Tibial artery (tissue), 4 donors: ENCODE data around the gene RASA2.

Source experiments
- DNase-seq, 2 donors: peaks; one replicate each; pipeline ENCODE4 v3.0.0-alpha.2; 2019
- H3K27ac ChIP-seq, 2 donors: fragments of 200-600 bp; sonication (generic) in 1 of 2; 1 replicate in 1 of 2; 2 replicates in 1 of 2; pipeline ENCODE4 v1.5.1; 2018 to 2019; ENCODE audit warnings: mild to moderate bottlenecking in 1 of 2
- H3K27me3 ChIP-seq, 2 donors: fragments of 200-600 bp; sonication (generic) in 1 of 2; one replicate each; pipeline versions ENCODE4 v1.5.1 to v1.6.0; 2016 to 2019
- H3K36me3 ChIP-seq, 3 donors: fragments of 200-600 bp; sonication (generic) in 2 of 3; one replicate each; pipeline ENCODE4 v1.5.1; 2016 to 2019; ENCODE audit warnings: mild to moderate bottlenecking in 2 of 3
- H3K4me1 ChIP-seq, 4 donors: fragments of 200-600 bp; sonication (generic) in 2 of 4; 1 replicate in 3 of 4; 2 replicates in 1 of 4; pipeline ENCODE4 v1.5.1; 2016 to 2019
- H3K4me3 ChIP-seq, 2 donors: fragments of 200-600 bp; sonication (generic) in 1 of 2; 1 replicate in 1 of 2; 2 replicates in 1 of 2; pipeline ENCODE4 v1.5.1; 2018 to 2019; ENCODE audit warnings: mild to moderate bottlenecking in 2 of 2
- H3K9me3 ChIP-seq, 3 donors: fragments of 200-600 bp; sonication (generic) in 1 of 3; one replicate each; pipeline ENCODE4 v1.5.1; 2016 to 2019
- CTCF ChIP-seq, 2 experiments: fragments of 200-600 bp in 1 of 2; fragments of 450-650 bp in 1 of 2; IDR thresholded peaks; one replicate each; pipeline ENCODE4 v1.5.1; 2017 to 2019; ENCODE audit warnings: antibody characterized with exemption in 2 of 2, mild to moderate bottlenecking in 1 of 2, moderate library complexity in 1 of 2
- intact Hi-C: fragments of 100-400 bp; cut with DNase I; formaldehyde crosslinking; loops from one replicate; pipeline ENCODE4 v1.15.0; 2023; ENCODE audit warnings: low total_unique reads

Gene RASA2

DNA sequence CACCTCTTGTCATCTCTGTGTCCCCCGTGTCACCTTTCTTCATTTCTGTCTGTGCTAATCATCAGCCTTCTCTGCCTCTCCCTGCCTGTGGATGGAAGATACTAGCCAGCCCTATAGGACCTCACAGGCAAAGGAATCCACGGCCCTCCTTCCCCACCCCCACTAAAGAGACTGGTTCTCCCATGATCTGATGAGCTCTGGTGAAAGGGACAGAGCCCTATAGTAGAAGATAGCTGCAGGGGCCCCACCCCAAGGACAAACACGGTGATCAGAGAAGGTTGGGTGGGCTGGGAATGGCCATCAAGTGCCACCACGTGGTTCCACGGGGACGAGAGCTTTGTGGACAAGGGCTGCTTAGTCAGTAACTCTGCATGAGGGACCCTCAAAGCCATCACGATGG lies 27.8 kb upstream of the RASA2 start:
- H3K4me1 ChIP-seq: peaks cover 0 to 9% (median 4%) of the 10 kb centered on the region in 4 donors
- intact Hi-C loops: loop anchor here (10.0 kb wide), 1 partner anchor 224 kb away; the partner anchor contains the start of gene PXYLP1
- H3K4me3 ChIP-seq: no peak overlapping the region
- no peak overlapping the region for H3K27ac ChIP-seq
- DNase-seq: no peak
- H3K9me3 ChIP-seq: no peaks in the 10 kb centered on the region
- TF ChIP-seq CTCF (IDR thresholded peaks at IDR 0.05): no peak
- H3K36me3 ChIP-seq: no peaks in the 10 kb centered on the region
- H3K27me3 ChIP-seq: no peaks in the 10 kb centered on the region

- Histone ChIP-seq H3K4me3 (no peak overlapping the region), H3K4me1 (peaks cover 0 to 3% (median 0%) of the 10 kb centered on the region in 4 donors), H3K27me3 (no peaks in the 10 kb centered on the region), H3K36me3 (no peaks in the 10 kb centered on the region), H3K27ac (no peak overlapping the region), H3K9me3 (no peaks in the 10 kb centered on the region)
- DNase-seq: peak; percentile 88 to 91
- TF ChIP-seq CTCF (IDR thresholded peaks at IDR 0.05): peak; percentile 86 to 91
- intact Hi-C loops: no loop called here
Observed at GRCh38 chr3:141460097-141460704, 26.6 kb upstream of the RASA2 start.

DNA sequence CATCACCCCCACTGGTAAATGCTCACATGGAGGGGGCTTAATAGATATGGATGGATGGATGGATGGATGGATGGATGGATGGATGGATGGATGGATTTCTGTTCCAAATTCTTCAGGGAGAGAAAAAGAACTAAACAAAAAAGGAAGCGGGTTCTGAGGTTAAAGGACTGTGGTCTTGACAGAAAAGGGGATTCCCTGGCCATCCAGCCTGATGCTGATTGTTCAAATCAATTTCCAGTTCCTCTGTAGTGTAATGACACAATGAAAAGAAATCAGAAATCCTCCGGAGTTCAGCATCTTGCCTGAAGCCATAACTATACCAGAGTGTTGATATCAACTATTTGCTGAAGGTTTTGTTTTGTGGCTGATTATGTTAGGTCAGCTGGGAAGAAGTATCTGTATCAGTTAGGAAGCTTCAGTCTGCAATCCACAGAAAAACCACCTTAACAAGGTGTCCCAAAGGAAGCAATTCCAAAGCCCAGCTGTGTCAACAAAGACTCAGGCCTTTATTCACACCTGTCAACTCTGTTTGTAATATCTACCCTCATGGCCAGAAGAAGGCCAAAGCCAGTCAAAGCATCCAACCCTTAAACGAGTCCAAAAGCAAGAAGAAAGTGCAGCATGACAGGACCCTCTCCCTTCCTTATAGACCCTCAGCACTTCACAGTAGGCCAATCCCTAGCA lies 24.5 kb upstream of the RASA2 start:
- Histone ChIP-seq H3K27me3 (no peaks in the 10 kb centered on the region), H3K4me1 (peaks cover 0 to 3% (median 0%) of the 10 kb centered on the region in 4 donors), H3K4me3 (no peak overlapping the region), H3K9me3 (no peaks in the 10 kb centered on the region), H3K27ac (no peak overlapping the region), H3K36me3 (no peaks in the 10 kb centered on the region)
- no peak for DNase-seq
- no peak for TF ChIP-seq CTCF (IDR thresholded peaks at IDR 0.05)
- intact Hi-C loops: loop anchor here (2.0 kb wide), 1 partner anchor 98 kb away; no protein-coding TSS in a partner anchor

GRCh38 chr3:141465221-141465620 lies 21.6 kb upstream of the RASA2 start:
- Histone ChIP-seq H3K4me1 (peaks cover 0 to 2% (median 0%) of the 10 kb centered on the region in 4 donors), H3K9me3 (no peaks in the 10 kb centered on the region), H3K27me3 (no peaks in the 10 kb centered on the region), H3K36me3 (no peaks in the 10 kb centered on the region), H3K4me3 (no peak overlapping the region), H3K27ac (no peak overlapping the region)
- no peak for DNase-seq
- TF ChIP-seq CTCF (IDR thresholded peaks at IDR 0.05): peak in 1 of 2 experiments; percentile 17
- intact Hi-C loops: no loop called here

DNA sequence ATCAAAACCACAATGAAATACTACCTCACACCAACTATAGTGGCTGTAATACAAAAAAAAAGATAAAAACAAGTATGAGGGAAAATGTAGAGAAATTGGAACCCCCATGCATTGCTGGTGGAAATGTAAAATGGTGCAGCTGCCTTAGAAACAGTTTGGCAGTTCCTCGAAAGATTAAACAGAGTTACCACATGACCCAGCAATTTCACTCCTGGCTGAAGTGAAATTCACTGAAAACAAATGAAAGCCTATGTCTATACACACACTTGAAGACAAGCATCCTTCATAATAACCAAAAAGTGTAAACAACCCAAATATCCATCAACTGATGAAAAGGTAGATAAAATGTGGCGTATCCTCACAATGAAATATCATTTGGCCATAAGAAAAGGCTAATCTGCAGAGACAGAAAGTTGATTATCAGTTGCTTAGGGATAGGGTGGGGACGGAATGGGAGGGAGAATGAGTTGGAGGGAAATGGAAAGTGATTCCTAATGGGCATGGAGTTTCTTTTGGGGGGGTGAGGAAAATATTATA lies 20.1 kb upstream of the RASA2 start:
- H3K36me3 ChIP-seq: no peaks in the 10 kb centered on the region
- no peaks in the 10 kb centered on the region for H3K4me1 ChIP-seq
- H3K27me3 ChIP-seq: no peaks in the 10 kb centered on the region
- H3K4me3 ChIP-seq: no peak overlapping the region
- no peaks in the 10 kb centered on the region for H3K9me3 ChIP-seq
- no peak overlapping the region for H3K27ac ChIP-seq
- intact Hi-C loops: no loop called here
- TF ChIP-seq CTCF (IDR thresholded peaks at IDR 0.05): no peak
- no peak for DNase-seq
